CD4-positive, alpha-beta T cell (primary cell): ENCODE data around the gene CNGA1. TPM values are rescaled to one million over a fixed set of nuclear protein-coding genes. Genes with fewer than 3 reads are reported as not detected.
A peak's percentile ranks its signal among the peaks of the same experiment; 100 is the strongest.
"Not testable (repeated sequence)": the region's sequence is repeated elsewhere in the genome, so short reads cannot be mapped to it uniquely, and the experiment has no call there.

Experiments
- ATAC-seq: fragments of 200-7000 bp; cut with Tn5 transposase; one replicate; pipeline ENCODE4 v1.10.0; 2022; ENCODE audit warnings: mild to moderate bottlenecking; ENCODE audit not compliant: poor library complexity
- CTCF ChIA-PET: fragments of 350-600 bp; sonication (Branson Sonifier 250); formaldehyde crosslinking; loops from one replicate; lab custom pipeline; 2021; ENCODE audit warnings: antibody characterized with exemption, inconsistent platforms; lab: Charles Lee
- POLR2A ChIA-PET: fragments of 350-600 bp; sonication (Branson Sonifier 250); formaldehyde crosslinking; loops from one replicate; lab custom pipeline; 2021; ENCODE audit warnings: antibody characterized with exemption, inconsistent platforms; lab: Charles Lee
- DNase-seq, 14 experiments: peaks; one replicate each; pipeline ENCODE4 v3.0.0-alpha.2; 2013 to 2020; ENCODE audit warnings: mixed read lengths in 2 of 14
- H3K27ac ChIP-seq, 2 donors: one replicate each; pipeline versions ENCODE4 v1.5.1 to v1.7.0; 2013; ENCODE audit warnings: low read length in 2 of 2, low read depth in 1 of 2, mild to moderate bottlenecking in 1 of 2
- H3K27me3 ChIP-seq, 2 experiments: 1 replicate in 1 of 2; 2 replicates in 1 of 2; pipeline versions ENCODE4 v1.6.1 to v1.7.0; 2013; ENCODE audit warnings: low read length in 2 of 2, control low read depth in 1 of 2, mild to moderate bottlenecking in 1 of 2, moderate library complexity in 1 of 2; ENCODE audit not compliant: insufficient read depth in 2 of 2, control insufficient read depth in 1 of 2
- H3K36me3 ChIP-seq: one replicate; pipeline ENCODE4 v1.6.1; 2013; ENCODE audit warnings: low read length, control low read depth; ENCODE audit not compliant: insufficient read depth
- H3K4me1 ChIP-seq: one replicate; pipeline ENCODE4 v1.6.1; 2013; ENCODE audit warnings: low read length, control low read depth; ENCODE audit not compliant: insufficient read depth
- H3K4me3 ChIP-seq: one replicate; pipeline ENCODE4 v1.5.1; 2013; ENCODE audit warnings: mild to moderate bottlenecking, low read length, moderate library complexity
- H3K9me3 ChIP-seq, 2 experiments: 1 replicate in 1 of 2; 2 replicates in 1 of 2; pipeline versions ENCODE4 v1.6.1 to v1.7.0; 2013; ENCODE audit warnings: low read length in 2 of 2, mild to moderate bottlenecking in 2 of 2, control low read depth in 1 of 2, moderate library complexity in 1 of 2; ENCODE audit not compliant: control insufficient read depth in 1 of 2, insufficient read depth in 1 of 2
- H3K27ac Mint-ChIP-seq: one replicate; pipeline ENCODE4 v1.8.0; 2020; ENCODE audit warnings: mixed read lengths
- H3K27me3 Mint-ChIP-seq: one replicate; pipeline ENCODE4 v1.8.0; 2021; ENCODE audit warnings: mixed read lengths
- H3K36me3 Mint-ChIP-seq: one replicate; pipeline ENCODE4 v1.8.0; 2021; ENCODE audit warnings: low read depth, mixed read lengths
- H3K4me1 Mint-ChIP-seq: one replicate; pipeline ENCODE4 v1.8.0; 2021; ENCODE audit warnings: low read depth, mixed read lengths
- H3K4me3 Mint-ChIP-seq: one replicate; pipeline ENCODE4 v1.8.0; 2020; ENCODE audit warnings: mild to moderate bottlenecking, mixed read lengths
- H3K9me3 Mint-ChIP-seq: one replicate; pipeline ENCODE4 v1.8.0; 2020; ENCODE audit warnings: mixed read lengths
- CTCF ChIP-seq: fragments of 200-600 bp; IDR thresholded peaks from one replicate; pipeline ENCODE4 v1.8.0; 2022; ENCODE audit warnings: antibody characterized with exemption, mild to moderate bottlenecking
- intact Hi-C, 2 experiments: fragments of 100-400 bp; cut with DNase I in 1 of 2; cut with micrococcal nuclease in 1 of 2; formaldehyde crosslinking; loops; one replicate each; pipeline versions ENCODE4 v1.15.1 to v1.9.0; 2023 to 2025; cut with DNase I, micrococcal nuclease
- total RNA-seq, 174 experiments: library from RNA in 2 of 174; stranded (reverse) in 2 of 174; gene quantifications; one replicate each; pipeline ENCODE4 v1.2.3 and lab custom pipeline; 2021 to 2026

The CNGA1 gene
- total RNA-seq, 2 experiments from 2014 or later = not detected

DNA sequence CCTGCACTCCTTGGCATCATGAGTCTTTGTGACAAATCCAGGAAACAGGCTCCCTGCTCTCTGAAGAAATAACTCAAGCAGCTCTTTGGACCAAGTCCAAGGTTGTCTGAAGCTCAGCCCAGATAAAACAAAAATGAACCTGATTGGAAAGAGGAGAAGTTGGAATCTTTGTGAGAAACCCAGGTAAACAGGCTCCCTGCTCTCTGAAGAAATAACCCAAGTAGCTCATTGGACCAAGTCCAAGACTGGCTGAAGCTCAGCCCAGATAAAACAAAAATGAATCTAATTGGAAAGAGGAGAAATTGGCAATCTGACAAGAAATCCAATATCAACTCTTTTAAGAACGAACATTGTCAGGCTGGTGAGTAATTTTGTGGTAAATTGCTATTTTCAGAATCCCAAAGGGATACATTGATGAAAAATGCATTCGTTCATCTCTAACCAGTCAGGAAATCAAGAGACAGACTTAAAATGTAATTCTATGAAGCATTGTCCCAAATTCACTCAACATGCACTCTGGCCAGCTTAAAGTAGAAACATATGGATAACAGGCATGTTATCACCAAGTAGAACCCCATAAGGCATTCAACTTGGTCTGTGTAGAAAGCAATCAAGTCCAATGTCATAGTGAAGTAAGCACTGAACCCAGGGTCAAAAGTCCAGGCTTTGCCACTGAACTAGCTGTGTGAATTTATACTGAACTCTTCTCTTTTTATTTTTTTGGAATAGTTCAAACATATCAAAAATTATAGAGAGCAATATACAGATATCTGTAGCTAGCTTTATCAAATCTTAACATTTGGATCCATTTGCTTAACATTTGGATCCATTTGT lies 85.3 kb downstream of the CNGA1 start:
- Histone ChIP-seq H3K9me3 (no peaks in the 10 kb centered on the region), H3K4me1 (peaks cover 5% of the 10 kb centered on the region), H3K4me3 (no peak overlapping the region), H3K27me3 (no peaks in the 10 kb centered on the region), H3K36me3 (no peaks in the 10 kb centered on the region), H3K27ac (no peak overlapping the region)
- Mint-ChIP-seq H3K4me3 (no peak overlapping the region), H3K9me3 (no peaks in the 10 kb centered on the region), H3K4me1 (peaks cover 13% of the 10 kb centered on the region), H3K27me3 (peaks cover 9% of the 10 kb centered on the region), H3K27ac (no peak overlapping the region), H3K36me3 (no peaks in the 10 kb centered on the region)
- TF ChIP-seq CTCF = no peak
- DNase-seq (no peak), ATAC-seq (no peak)
- ChIA-PET CTCF (interaction anchor here (1.0 kb wide), 1 partner anchor 84 kb away, joined by 3 read pairs; no protein-coding TSS in a partner anchor), POLR2A (no interaction called here)
- intact Hi-C loops = loop anchor here (1.0 to 10.0 kb wide), 3 partner anchors 241 to 1086 kb away; no protein-coding TSS in a partner anchor

- no peaks in the 10 kb centered on the region for H3K27me3 ChIP-seq
- Mint-ChIP-seq H3K4me3 (no peak overlapping the region), H3K27ac (no peak overlapping the region), H3K9me3 (no peaks in the 10 kb centered on the region), H3K36me3 (no peaks in the 10 kb centered on the region), H3K27me3 (peaks cover 22% of the 10 kb centered on the region), H3K4me1 (peaks cover 13% of the 10 kb centered on the region)
- peaks cover 5% of the 10 kb centered on the region for H3K4me1 ChIP-seq
- ChIA-PET POLR2A (no interaction called here), CTCF (no interaction called here)
- DNase-seq (no peak), ATAC-seq (no peak)
- no peak overlapping the region for H3K4me3 ChIP-seq
- intact Hi-C loops = loop anchor here (1.0 to 10.0 kb wide), 6 partner anchors 153 to 1085 kb away; no protein-coding TSS in a partner anchor
- no peaks in the 10 kb centered on the region for H3K9me3 ChIP-seq
- H3K36me3 ChIP-seq = no peaks in the 10 kb centered on the region
- TF ChIP-seq CTCF = no peak
- H3K27ac ChIP-seq = no peak overlapping the region
Observed at GRCh38 chr4:47929682-47930201, 86.7 kb downstream of the CNGA1 start.

DNA sequence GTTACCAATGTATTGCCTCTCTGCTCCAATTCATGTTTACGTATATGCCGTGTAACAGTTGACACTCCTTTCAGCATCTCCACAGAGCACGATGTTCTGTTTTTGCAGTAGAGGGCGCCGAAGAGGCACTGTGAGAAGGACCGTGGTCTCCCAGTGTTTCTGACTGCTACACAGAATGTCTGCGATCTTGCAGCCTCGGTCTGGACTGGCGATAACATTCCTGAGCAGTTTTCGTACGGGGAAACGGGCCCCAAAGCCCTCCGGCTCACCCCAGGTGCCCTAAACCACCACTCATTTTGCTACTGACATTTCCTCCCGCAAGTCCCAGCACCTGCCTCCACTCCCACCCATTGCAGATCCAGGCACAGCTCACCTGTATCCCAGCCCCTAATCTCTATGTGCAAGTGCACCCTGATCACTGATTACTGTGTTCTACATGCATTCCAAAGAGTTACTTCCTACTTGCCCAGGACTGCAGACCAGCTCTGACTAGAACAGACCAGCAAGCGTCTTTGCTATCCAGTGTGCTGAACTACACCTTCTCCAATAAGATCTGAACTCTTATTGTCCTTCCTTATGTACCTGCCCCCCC lies 89.7 kb downstream of the CNGA1 start:
- TF ChIP-seq CTCF = peak; percentile 82
- peak overlapping the region; percentile 8 for H3K4me3 Mint-ChIP-seq
- ChIA-PET POLR2A (no interaction called here), CTCF (no interaction called here)
- intact Hi-C loops = loop anchor here (5.0 kb wide), 3 partner anchors 156 to 216 kb away; no protein-coding TSS in a partner anchor
- Histone ChIP-seq H3K27me3 (no peaks in the 10 kb centered on the region), H3K9me3 (no peaks in the 10 kb centered on the region), H3K27ac (no peak overlapping the region), H3K4me3 (no peak overlapping the region), H3K4me1 (peaks cover 5% of the 10 kb centered on the region), H3K36me3 (no peaks in the 10 kb centered on the region)
- DNase-seq (peak; percentile 22 to 72 (median 34)), ATAC-seq (peak; percentile 98)
- no peak overlapping the region for H3K27ac Mint-ChIP-seq
- peaks cover 34% of the 10 kb centered on the region for H3K27me3 Mint-ChIP-seq
- peaks cover 13% of the 10 kb centered on the region for H3K4me1 Mint-ChIP-seq
- H3K36me3 Mint-ChIP-seq = no peaks in the 10 kb centered on the region
- H3K9me3 Mint-ChIP-seq = no peaks in the 10 kb centered on the region

DNA sequence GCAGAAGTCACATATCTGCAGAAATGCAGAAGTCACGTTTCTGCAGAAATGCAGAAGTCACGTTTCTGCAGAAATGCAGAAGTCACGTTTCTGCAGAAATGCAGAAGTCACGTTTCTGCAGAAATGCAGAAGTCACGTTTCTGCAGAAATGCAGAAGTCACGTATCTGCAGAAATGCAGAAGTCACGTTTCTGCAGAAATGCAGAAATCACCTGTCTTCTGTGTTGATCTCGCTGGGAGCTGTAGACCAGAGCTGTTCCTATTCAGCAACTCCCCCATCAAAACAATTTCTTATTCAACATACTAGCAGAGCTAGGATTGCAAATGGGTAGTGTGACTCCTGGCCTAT lies 93.2 kb downstream of the CNGA1 start:
- H3K4me3 ChIP-seq, H3K27me3 ChIP-seq, H3K4me1 Mint-ChIP-seq, H3K9me3 Mint-ChIP-seq, CTCF ChIA-PET, intact Hi-C loops, H3K36me3 ChIP-seq, POLR2A ChIA-PET, H3K27ac Mint-ChIP-seq, H3K9me3 ChIP-seq, H3K4me1 ChIP-seq, H3K4me3 Mint-ChIP-seq, H3K27ac ChIP-seq, ATAC-seq, H3K36me3 Mint-ChIP-seq: not testable (repeated sequence)
- H3K27me3 Mint-ChIP-seq = peaks cover 34% of the 10 kb centered on the region
- peak in 2 of 14 experiments; percentile 11 to 31 for DNase-seq
